ENCODE results near the gene CHPT1.

The CHPT1 gene

DNA sequence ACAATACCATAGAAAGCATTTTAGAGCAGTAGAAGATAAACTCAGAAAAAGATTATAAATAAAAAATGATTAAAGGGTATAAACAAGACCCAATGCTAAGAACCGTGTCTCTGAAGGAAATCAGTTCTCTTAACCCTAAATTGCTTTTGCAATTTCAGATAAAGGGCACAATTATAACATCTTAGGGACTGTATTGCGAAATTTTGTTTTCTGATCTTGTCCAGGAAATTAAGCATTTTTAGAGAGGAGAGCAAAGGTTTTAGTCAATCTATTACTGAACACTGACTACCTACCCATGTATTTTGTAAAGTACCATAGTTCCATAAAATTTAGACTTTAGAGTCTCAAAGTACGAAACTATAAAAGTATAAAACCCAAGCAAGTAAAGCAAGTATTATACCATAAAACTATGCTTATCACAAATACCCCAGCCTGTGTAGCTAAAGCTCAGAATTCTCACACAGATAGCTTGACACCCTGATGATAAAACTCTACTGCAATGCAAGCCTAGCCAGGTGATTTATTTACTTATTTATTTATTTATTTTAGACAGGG, 6.8 kb upstream of the CHPT1 start:
- no peak overlapping the region for H3K27ac ChIP-seq
- no peaks in the 10 kb centered on the region for H3K36me3 ChIP-seq (ENCODE audit: control insufficient read depth, insufficient read depth, low read length)
- no peak for TF ChIP-seq CTCF (IDR thresholded peaks at IDR 0.05)

DNA sequence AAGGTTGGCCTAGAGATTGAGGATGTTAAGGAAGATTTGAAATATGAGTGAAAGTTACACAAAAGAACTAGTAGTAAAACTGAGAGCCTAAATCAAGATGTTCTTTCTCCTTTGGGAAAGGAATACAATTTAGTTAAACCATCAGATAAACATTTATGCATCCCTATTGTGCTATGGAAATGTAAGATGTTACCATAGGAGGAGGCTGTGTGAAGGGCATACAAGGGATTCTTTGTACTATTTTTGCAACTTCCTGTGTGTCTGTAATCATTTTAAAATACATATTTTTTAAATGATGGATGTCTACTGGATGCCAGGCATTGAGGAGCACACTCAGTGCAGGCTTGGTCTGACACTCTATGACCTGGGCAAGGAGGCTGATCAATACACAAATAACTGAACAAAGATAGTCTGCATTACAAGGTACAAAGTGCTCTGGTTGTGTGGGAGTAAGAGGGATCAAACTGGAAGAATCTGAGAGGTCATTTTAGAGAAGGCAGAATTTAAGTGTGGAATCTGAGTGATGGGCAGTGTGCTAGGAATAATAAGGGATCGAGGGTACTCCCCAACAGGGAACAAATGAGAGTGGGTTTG, 5.8 kb upstream of the CHPT1 start:
- H3K9ac ChIP-seq = no peak overlapping the region

More for the DNA sequence above, 6.8 kb upstream of the CHPT1 start:
- Histone ChIP-seq H3K4me2 (ENCODE audit: low read length) (no peak overlapping the region), H3K4me3 (ENCODE audit: low read depth, low read length) (no peak overlapping the region), H3K9ac (no peak overlapping the region), H3K79me2 (no peaks in the 10 kb centered on the region), H3K9me3 (ENCODE audit: control insufficient read depth, low read length) (no peaks in the 10 kb centered on the region), H3K4me1 (peaks cover 2% of the 10 kb centered on the region), H3K27me3 (ENCODE audit: control insufficient read depth, insufficient read depth, low read length) (no peaks in the 10 kb centered on the region), H2AFZ (no peak overlapping the region)

GRCh38 chr12:101694297-101694848, 3.1 kb upstream of the CHPT1 start:
- no peak overlapping the region for H3K4me2 ChIP-seq (ENCODE audit: low read length)
- H3K79me2 ChIP-seq = peaks cover 5% of the 10 kb centered on the region
- no peak overlapping the region for H3K9ac ChIP-seq
- H3K9me3 ChIP-seq (ENCODE audit: control insufficient read depth, low read length) = no peaks in the 10 kb centered on the region
- H3K4me3 ChIP-seq (ENCODE audit: low read depth, low read length) = no peak overlapping the region
- H3K36me3 ChIP-seq (ENCODE audit: control insufficient read depth, insufficient read depth, low read length) = no peaks in the 10 kb centered on the region
- H3K27me3 ChIP-seq (ENCODE audit: control insufficient read depth, insufficient read depth, low read length) = no peaks in the 10 kb centered on the region
- H2AFZ ChIP-seq = no peak overlapping the region
- H3K27ac ChIP-seq = no peak overlapping the region
- peaks cover 18% of the 10 kb centered on the region for H3K4me1 ChIP-seq
- no peak for TF ChIP-seq CTCF (IDR thresholded peaks at IDR 0.05)

More for the DNA sequence above, 5.8 kb upstream of the CHPT1 start:
- Histone ChIP-seq H3K36me3 (ENCODE audit: control insufficient read depth, insufficient read depth, low read length) (no peaks in the 10 kb centered on the region), H3K79me2 (no peaks in the 10 kb centered on the region), H3K4me1 (peaks cover 12% of the 10 kb centered on the region), H3K27me3 (ENCODE audit: control insufficient read depth, insufficient read depth, low read length) (no peaks in the 10 kb centered on the region), H3K27ac (no peak overlapping the region), H3K4me2 (ENCODE audit: low read length) (no peak overlapping the region), H3K9me3 (ENCODE audit: control insufficient read depth, low read length) (no peaks in the 10 kb centered on the region), H2AFZ (no peak overlapping the region), H3K4me3 (ENCODE audit: low read depth, low read length) (no peak overlapping the region)
- no peak for TF ChIP-seq CTCF (IDR thresholded peaks at IDR 0.05)

GRCh38 chr12:101694986-101695385, 2.5 kb upstream of the CHPT1 start:
- peaks cover 18% of the 10 kb centered on the region for H3K4me1 ChIP-seq
- H3K4me3 ChIP-seq (ENCODE audit: low read depth, low read length) = no peak overlapping the region
- no peaks in the 10 kb centered on the region for H3K36me3 ChIP-seq (ENCODE audit: control insufficient read depth, insufficient read depth, low read length)
- no peak overlapping the region for H3K4me2 ChIP-seq (ENCODE audit: low read length)
- H3K9me3 ChIP-seq (ENCODE audit: control insufficient read depth, low read length) = no peaks in the 10 kb centered on the region
- no peak overlapping the region for H3K9ac ChIP-seq
- no peak for TF ChIP-seq CTCF (IDR thresholded peaks at IDR 0.05)
- no peak overlapping the region for H2AFZ ChIP-seq
- no peaks in the 10 kb centered on the region for H3K27me3 ChIP-seq (ENCODE audit: control insufficient read depth, insufficient read depth, low read length)
- no peak overlapping the region for H3K27ac ChIP-seq
- H3K79me2 ChIP-seq = peaks cover 5% of the 10 kb centered on the region

- Histone ChIP-seq H3K9ac (no peak overlapping the region), H3K4me3 (ENCODE audit: low read depth, low read length) (no peak overlapping the region), H3K27me3 (ENCODE audit: control insufficient read depth, insufficient read depth, low read length) (no peaks in the 10 kb centered on the region), H3K4me1 (peaks cover 21% of the 10 kb centered on the region), H3K9me3 (ENCODE audit: control insufficient read depth, low read length) (no peaks in the 10 kb centered on the region), H3K27ac (peak overlapping the region; percentile 93), H3K4me2 (ENCODE audit: low read length) (no peak overlapping the region), H2AFZ (peak overlapping the region; percentile 10), H3K36me3 (ENCODE audit: control insufficient read depth, insufficient read depth, low read length) (no peaks in the 10 kb centered on the region), H3K79me2 (peaks cover 5% of the 10 kb centered on the region)
- TF ChIP-seq CTCF (IDR thresholded peaks at IDR 0.05) = no peak
Measured at GRCh38 chr12:101695706-101696105, 1.7 kb upstream of the CHPT1 start.

Data from parathyroid adenoma (tissue), 2 donors.